ENCODE data around the gene KCNH3. TPM values are rescaled to one million over a fixed set of nuclear protein-coding genes. Genes with fewer than 3 reads are reported as not detected.

The KCNH3 gene
- total and polyA plus RNA-seq, 2 experiments from 2014 or later: 0.21 to 0.52 TPM

GRCh38 chr12:49556391-49557186 is 17.8 kb downstream of the KCNH3 start (continued):
- TF ChIP-seq ZNF462 (CRISPR knock-in tag; IDR thresholded peaks at IDR 0.05) (no peak), ETS1 (IDR thresholded peaks at IDR 0.05) (no peak), STAT1 (IDR thresholded peaks at IDR 0.05; ENCODE audit: unreplicated experiment) (no peak), EZH2 (IDR thresholded peaks at IDR 0.05; ENCODE audit: low read depth, unreplicated experiment) (no peak)

GRCh38 chr12:49557187-49557916 is 18.5 kb downstream of the KCNH3 start:
- Mint-ChIP-seq H3K4me3 (no peak overlapping the region), H3K36me3 (ENCODE audit: low read depth) (peaks cover 40% of the 10 kb centered on the region), H3K4me1 (no peaks in the 10 kb centered on the region), H3K27me3 (ENCODE audit: insufficient read depth, low read depth, poor library complexity) (peaks cover 13% of the 10 kb centered on the region), H3K27ac (no peak overlapping the region), H3K9me3 (no peaks in the 10 kb centered on the region)
- ATAC-seq (no peak), DNase-seq (ENCODE audit: low spot score) (no peak)
- Histone ChIP-seq H4K20me1 (replicated peaks; ENCODE audit: insufficient read depth) (no peaks in the 10 kb centered on the region), H3K4me3 (no peak overlapping the region), H3K27ac (ENCODE audit: low read depth) (no peak overlapping the region), H3K27me3 (ENCODE audit: insufficient read depth) (peaks cover 9% of the 10 kb centered on the region; the same call in 1 of the 2 replicates), H3K79me2 (replicated peaks; ENCODE audit: insufficient read depth) (no peaks in the 10 kb centered on the region), H2AFZ (no peak overlapping the region), H3F3A (replicated peaks; ENCODE audit: low read depth) (no peaks in the 10 kb centered on the region), H3K9me2 (ENCODE audit: insufficient read depth) (no peaks in the 10 kb centered on the region), H3K4me2 (no peak overlapping the region), H3K36me3 (ENCODE audit: insufficient read depth) (peaks cover 21% of the 10 kb centered on the region), H3K4me1 (ENCODE audit: insufficient read depth) (no peaks in the 10 kb centered on the region)
- TF ChIP-seq ZNF331 (CRISPR knock-in tag; IDR thresholded peaks at IDR 0.05; ENCODE audit: low read depth): no peak
- TF ChIP-seq EZH2 (IDR thresholded peaks at IDR 0.05; ENCODE audit: low read depth, unreplicated experiment): no peak
- no peak for TF ChIP-seq POLR2AphosphoS5 (IDR thresholded peaks at IDR 0.05; ENCODE audit: low read depth)
- TF ChIP-seq ZNF114 (CRISPR knock-in tag; IDR thresholded peaks at IDR 0.05): no peak
- TF ChIP-seq CTCF (conservative IDR thresholded peaks at IDR 0.05; ENCODE audit: low read depth in 2 of 2): no peak
- TF ChIP-seq ETS1 (IDR thresholded peaks at IDR 0.05): no peak
- TF ChIP-seq JUNB (IDR thresholded peaks at IDR 0.05; ENCODE audit: unreplicated experiment): no peak

Data from GM23338 (cell line).